GM12864 (cell line): ENCODE measurements around the gene FAM3B.

Experiments used
- DNase-seq: peaks from one replicate; pipeline ENCODE4 v3.0.0-alpha.2; 2011; ENCODE audit warnings: low read depth
- H3K4me3 ChIP-seq: 2 replicates; pipeline ENCODE4 v1.5.1; 2011; ENCODE audit warnings: mild to moderate bottlenecking, low read depth, low read length, control low read depth
- CTCF ChIP-seq: IDR thresholded peaks from 2 replicates; pipeline ENCODE4 v1.5.1; 2011; ENCODE audit warnings: low read depth, mild to moderate bottlenecking, moderate library complexity, low read length, control low read depth, inconsistent platforms; ENCODE audit errors: missing control alignments

The FAM3B gene, protein sequence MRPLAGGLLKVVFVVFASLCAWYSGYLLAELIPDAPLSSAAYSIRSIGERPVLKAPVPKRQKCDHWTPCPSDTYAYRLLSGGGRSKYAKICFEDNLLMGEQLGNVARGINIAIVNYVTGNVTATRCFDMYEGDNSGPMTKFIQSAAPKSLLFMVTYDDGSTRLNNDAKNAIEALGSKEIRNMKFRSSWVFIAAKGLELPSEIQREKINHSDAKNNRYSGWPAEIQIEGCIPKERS

GRCh38 chr21:41316200-41317062, at the start of gene FAM3B:
Gene FAM3B, plus strand, starts transcription at chr21:41316801. Its CDS starts 79 bp downstream, at chr21:41316880.
- no peak for DNase-seq
- no peak for TF ChIP-seq CTCF
- H3K4me3 ChIP-seq = no peak within 1 kb of the TSS

GRCh38 chr21:41267346-41267745, 49.3 kb upstream of the FAM3B start:
- H3K4me3 ChIP-seq = no peak overlapping the region
- TF ChIP-seq CTCF = no peak
- DNase-seq = no peak

GRCh38 chr21:41269535-41269934, 47.1 kb upstream of the FAM3B start:
- TF ChIP-seq CTCF = no peak

GRCh38 chr21:41277196-41277595, 39.4 kb upstream of the FAM3B start:
- TF ChIP-seq CTCF = no peak
- no peak overlapping the region for H3K4me3 ChIP-seq
- DNase-seq = no peak

More at GRCh38 chr21:41269535-41269934, 47.1 kb upstream of the FAM3B start:
- no peak for DNase-seq
- H3K4me3 ChIP-seq = no peak overlapping the region

- no peak for DNase-seq
- H3K4me3 ChIP-seq = no peak overlapping the region
- TF ChIP-seq CTCF = no peak
These were observed 38.8 kb upstream of the FAM3B start for GRCh38 chr21:41277846-41278245.

GRCh38 chr21:41280115-41280919, 36.3 kb upstream of the FAM3B start:
- no peak overlapping the region for H3K4me3 ChIP-seq
- TF ChIP-seq CTCF = no peak
- no peak for DNase-seq
